Activated naive CD8-positive, alpha-beta T cell (primary cell): Measurements from ENCODE around the gene INTS1.

ENCODE experiments used
- H3K27ac Mint-ChIP-seq: one replicate; pipeline ENCODE4 v1.8.0; 2021; ENCODE audit warnings: mixed read lengths
- H3K27me3 Mint-ChIP-seq: one replicate; pipeline ENCODE4 v1.8.0; 2021; ENCODE audit warnings: mixed read lengths
- H3K36me3 Mint-ChIP-seq: one replicate; pipeline ENCODE4 v1.8.0; 2021; ENCODE audit warnings: mixed read lengths
- H3K4me1 Mint-ChIP-seq: one replicate; pipeline ENCODE4 v1.8.0; 2021; ENCODE audit warnings: low read depth, mixed read lengths
- H3K4me3 Mint-ChIP-seq: one replicate; pipeline ENCODE4 v1.8.0; 2021; ENCODE audit warnings: mild to moderate bottlenecking, mixed read lengths
- H3K9me3 Mint-ChIP-seq: one replicate; pipeline ENCODE4 v1.8.0; 2021; ENCODE audit warnings: low read depth, mixed read lengths

Gene INTS1

GRCh38 chr7:1505731-1506550 lies 1.8 kb upstream of the INTS1 start:
- H3K4me3 Mint-ChIP-seq: peak overlapping the region; percentile 70
- no peaks in the 10 kb centered on the region for H3K36me3 Mint-ChIP-seq
- H3K9me3 Mint-ChIP-seq: no peaks in the 10 kb centered on the region
- H3K27ac Mint-ChIP-seq: peak overlapping the region; percentile 35
- H3K4me1 Mint-ChIP-seq: peaks cover 46% of the 10 kb centered on the region
- no peaks in the 10 kb centered on the region for H3K27me3 Mint-ChIP-seq

- Mint-ChIP-seq H3K27me3 (no peaks in the 10 kb centered on the region), H3K36me3 (no peaks in the 10 kb centered on the region), H3K4me1 (peaks cover 37% of the 10 kb centered on the region), H3K9me3 (no peaks in the 10 kb centered on the region), H3K4me3 (peak overlapping the region; percentile 86), H3K27ac (peak overlapping the region; percentile 83)
Measured at GRCh38 chr7:1503390-1503789, 799 bp downstream of the INTS1 start.

GRCh38 chr7:1502845-1503244 lies 1.3 kb downstream of the INTS1 start:
- no peaks in the 10 kb centered on the region for H3K36me3 Mint-ChIP-seq
- H3K9me3 Mint-ChIP-seq: no peaks in the 10 kb centered on the region
- H3K4me3 Mint-ChIP-seq: peak overlapping the region; percentile 86
- H3K27me3 Mint-ChIP-seq: no peaks in the 10 kb centered on the region
- peak overlapping the region; percentile 83 for H3K27ac Mint-ChIP-seq
- peaks cover 34% of the 10 kb centered on the region for H3K4me1 Mint-ChIP-seq

GRCh38 chr7:1501487-1502270 lies 2.5 kb downstream of the INTS1 start:
- no peaks in the 10 kb centered on the region for H3K9me3 Mint-ChIP-seq
- H3K27ac Mint-ChIP-seq: no peak overlapping the region
- peak overlapping the region; percentile 86 for H3K4me3 Mint-ChIP-seq

GRCh38 chr7:1500064-1500807 lies 4.0 kb downstream of the INTS1 start:
- Mint-ChIP-seq H3K9me3 (no peaks in the 10 kb centered on the region), H3K27ac (no peak overlapping the region), H3K27me3 (no peaks in the 10 kb centered on the region), H3K36me3 (no peaks in the 10 kb centered on the region), H3K4me1 (peaks cover 19% of the 10 kb centered on the region), H3K4me3 (no peak overlapping the region)

More at GRCh38 chr7:1501487-1502270, 2.5 kb downstream of the INTS1 start:
- Mint-ChIP-seq H3K4me1 (peaks cover 25% of the 10 kb centered on the region), H3K27me3 (no peaks in the 10 kb centered on the region), H3K36me3 (no peaks in the 10 kb centered on the region)

- H3K27ac Mint-ChIP-seq: no peak overlapping the region
- H3K4me3 Mint-ChIP-seq: no peak overlapping the region
- no peaks in the 10 kb centered on the region for H3K9me3 Mint-ChIP-seq
- no peaks in the 10 kb centered on the region for H3K36me3 Mint-ChIP-seq
- H3K4me1 Mint-ChIP-seq: peaks cover 18% of the 10 kb centered on the region
- no peaks in the 10 kb centered on the region for H3K27me3 Mint-ChIP-seq
Measured at GRCh38 chr7:1499367-1500029, 4.7 kb downstream of the INTS1 start.

GRCh38 chr7:1498370-1499305 lies 5.6 kb downstream of the INTS1 start:
- H3K27ac Mint-ChIP-seq: no peak overlapping the region

GRCh38 chr7:1497293-1497927 lies 6.8 kb downstream of the INTS1 start:
- Mint-ChIP-seq H3K27ac (no peak overlapping the region), H3K27me3 (no peaks in the 10 kb centered on the region), H3K9me3 (no peaks in the 10 kb centered on the region), H3K4me1 (peaks cover 13% of the 10 kb centered on the region), H3K4me3 (no peak overlapping the region), H3K36me3 (peaks cover 1% of the 10 kb centered on the region)

More at GRCh38 chr7:1498370-1499305, 5.6 kb downstream of the INTS1 start:
- H3K4me1 Mint-ChIP-seq: peaks cover 18% of the 10 kb centered on the region
- no peaks in the 10 kb centered on the region for H3K36me3 Mint-ChIP-seq
- H3K9me3 Mint-ChIP-seq: no peaks in the 10 kb centered on the region
- no peaks in the 10 kb centered on the region for H3K27me3 Mint-ChIP-seq
- H3K4me3 Mint-ChIP-seq: no peak overlapping the region

GRCh38 chr7:1496531-1497292 lies 7.5 kb downstream of the INTS1 start:
- H3K4me3 Mint-ChIP-seq: no peak overlapping the region
- H3K27me3 Mint-ChIP-seq: no peaks in the 10 kb centered on the region
- peaks cover 2% of the 10 kb centered on the region for H3K36me3 Mint-ChIP-seq

GRCh38 chr7:1495564-1496242 lies 8.5 kb downstream of the INTS1 start:
- Mint-ChIP-seq H3K4me3 (no peak overlapping the region), H3K4me1 (peaks cover 2% of the 10 kb centered on the region), H3K27ac (no peak overlapping the region), H3K36me3 (peaks cover 2% of the 10 kb centered on the region), H3K27me3 (no peaks in the 10 kb centered on the region), H3K9me3 (no peaks in the 10 kb centered on the region)

More at GRCh38 chr7:1496531-1497292, 7.5 kb downstream of the INTS1 start:
- Mint-ChIP-seq H3K27ac (no peak overlapping the region), H3K9me3 (no peaks in the 10 kb centered on the region), H3K4me1 (peaks cover 6% of the 10 kb centered on the region)

- H3K4me3 Mint-ChIP-seq: no peak overlapping the region
- H3K4me1 Mint-ChIP-seq: peaks cover 2% of the 10 kb centered on the region
- peaks cover 2% of the 10 kb centered on the region for H3K36me3 Mint-ChIP-seq
- no peaks in the 10 kb centered on the region for H3K9me3 Mint-ChIP-seq
- H3K27me3 Mint-ChIP-seq: no peaks in the 10 kb centered on the region
- no peak overlapping the region for H3K27ac Mint-ChIP-seq
Measured at GRCh38 chr7:1494866-1495563, 9.2 kb downstream of the INTS1 start.

GRCh38 chr7:1494447-1494846 lies 9.7 kb downstream of the INTS1 start:
- H3K4me3 Mint-ChIP-seq: no peak overlapping the region
- no peaks in the 10 kb centered on the region for H3K9me3 Mint-ChIP-seq
- peaks cover 2% of the 10 kb centered on the region for H3K4me1 Mint-ChIP-seq
- H3K27me3 Mint-ChIP-seq: no peaks in the 10 kb centered on the region
- no peak overlapping the region for H3K27ac Mint-ChIP-seq
- peaks cover 2% of the 10 kb centered on the region for H3K36me3 Mint-ChIP-seq
